ENCODE results near the gene CASZ1. TPM values are rescaled to one million over a fixed set of nuclear protein-coding genes. Genes with fewer than 3 reads are reported as not detected.

The CASZ1 gene
- total RNA-seq, 4 donors from 2014 or later, result 13.1 to 33.7 (median 20.9) TPM

GRCh38 chr1:10838541-10838940 lies 42.1 kb upstream of the CASZ1 start:
- whole genome bisulfite sequencing, 2 donors, result 79% methylated on average over 8 of the region's 11 CpGs; no CpG with 5 or more reads in 1 of the 2 donors
- no peak overlapping the region for H3K27ac ChIP-seq
- DNase-seq, result no peak

GRCh38 chr1:10836726-10837125 lies 40.3 kb upstream of the CASZ1 start:
- Histone ChIP-seq H3K27ac (no peak overlapping the region), H3K36me3 (no peaks in the 10 kb centered on the region), H3K27me3 (peaks cover 0 to 43% (median 0%) of the 10 kb centered on the region in 4 donors), H3K4me1 (peaks cover 0 to 29% (median 6%) of the 10 kb centered on the region in 3 donors), H3K4me3 (no peak overlapping the region), H3K9me3 (no peaks in the 10 kb centered on the region)
- TF ChIP-seq POLR2A (IDR thresholded peaks at IDR 0.05), result no peak
- TF ChIP-seq CTCF (IDR thresholded peaks at IDR 0.05), result no peak
- intact Hi-C loops (cut with DNase I), result no loop called here
- DNase-seq, result no peak
- WGBS, 2 donors, result 81 to 89% methylated on average over 7 to 11 of the region's 11 CpGs

More at GRCh38 chr1:10838541-10838940, 42.1 kb upstream of the CASZ1 start:
- Histone ChIP-seq H3K27me3 (peaks cover 0 to 43% (median 0%) of the 10 kb centered on the region in 4 donors), H3K4me1 (peaks cover 0 to 14% (median 6%) of the 10 kb centered on the region in 3 donors), H3K36me3 (no peaks in the 10 kb centered on the region), H3K4me3 (no peak overlapping the region), H3K9me3 (peaks cover 0 to 5% (median 0%) of the 10 kb centered on the region in 3 donors)
- TF ChIP-seq CTCF (IDR thresholded peaks at IDR 0.05) (no peak), POLR2A (IDR thresholded peaks at IDR 0.05) (no peak)
- intact Hi-C loops (cut with DNase I), result no loop called here

- no peak for TF ChIP-seq POLR2A (IDR thresholded peaks at IDR 0.05)
- no peak for TF ChIP-seq CTCF (IDR thresholded peaks at IDR 0.05)
- peak overlapping the region in 1 of 4 donors; percentile 26 for H3K4me3 ChIP-seq
Measured at GRCh38 chr1:10835822-10836421, 39.5 kb upstream of the CASZ1 start.

GRCh38 chr1:10835421-10835820 lies 39.0 kb upstream of the CASZ1 start:
- peaks cover 0 to 47% (median 0%) of the 10 kb centered on the region in 4 donors for H3K27me3 ChIP-seq
- no peak overlapping the region for H3K27ac ChIP-seq
- no peak for DNase-seq
- no peaks in the 10 kb centered on the region for H3K9me3 ChIP-seq
- intact Hi-C loops (cut with DNase I), result no loop called here
- 61% methylated on average over 3 of the region's 12 CpGs; no CpG with 5 or more reads in 1 of the 2 donors for WGBS, 2 donors
- TF ChIP-seq POLR2A (IDR thresholded peaks at IDR 0.05) (no peak), CTCF (IDR thresholded peaks at IDR 0.05) (no peak)
- H3K4me3 ChIP-seq, result peak overlapping the region in 1 of 4 donors; percentile 26
- H3K4me1 ChIP-seq, result peaks cover 0 to 42% (median 18%) of the 10 kb centered on the region in 3 donors
- H3K36me3 ChIP-seq, result no peaks in the 10 kb centered on the region

More at GRCh38 chr1:10835822-10836421, 39.5 kb upstream of the CASZ1 start:
- WGBS, 2 donors, result 30% methylated on average over 3 of the region's 31 CpGs; no CpG with 5 or more reads in 1 of the 2 donors
- Histone ChIP-seq H3K36me3 (no peaks in the 10 kb centered on the region), H3K9me3 (no peaks in the 10 kb centered on the region), H3K27ac (no peak overlapping the region), H3K27me3 (peaks cover 0 to 47% (median 0%) of the 10 kb centered on the region in 4 donors), H3K4me1 (peaks cover 0 to 37% (median 13%) of the 10 kb centered on the region in 3 donors)
- intact Hi-C loops (cut with DNase I), result no loop called here
- no peak for DNase-seq

- intact Hi-C loops (cut with DNase I), result no loop called here
- Histone ChIP-seq H3K27ac (no peak overlapping the region), H3K36me3 (no peaks in the 10 kb centered on the region), H3K4me1 (peaks cover 0 to 46% (median 19%) of the 10 kb centered on the region in 3 donors), H3K27me3 (peaks cover 0 to 47% (median 0%) of the 10 kb centered on the region in 4 donors), H3K9me3 (no peaks in the 10 kb centered on the region), H3K4me3 (no peak overlapping the region)
- 60 to 62% methylated on average over 10 to 11 of the region's 16 CpGs for WGBS, 2 donors
- DNase-seq, result no peak
- no peak for TF ChIP-seq POLR2A (IDR thresholded peaks at IDR 0.05)
- TF ChIP-seq CTCF (IDR thresholded peaks at IDR 0.05), result no peak
Measured at GRCh38 chr1:10834770-10835412, 38.4 kb upstream of the CASZ1 start.

Measured in esophagus squamous epithelium (tissue), 5 donors.